GM12874 (cell line): Measurements from ENCODE around the gene MTPN.

Experiments
- CTCF ChIP-seq: IDR thresholded peaks from 2 replicates; pipeline ENCODE4 v1.5.1; 2011; ENCODE audit warnings: low read depth, mild to moderate bottlenecking, control low read depth, low read length, moderate library complexity; ENCODE audit not compliant: insufficient read depth

Gene MTPN

GRCh38 chr7:135913404-135913803, 63.8 kb downstream of the MTPN start:
- no peak for TF ChIP-seq CTCF

GRCh38 chr7:135911099-135911498, 66.1 kb downstream of the MTPN start:
- no peak for TF ChIP-seq CTCF

GRCh38 chr7:135910393-135911036, 66.6 kb downstream of the MTPN start:
- no peak for TF ChIP-seq CTCF

- TF ChIP-seq CTCF: no peak
These were observed 71.3 kb downstream of the MTPN start for GRCh38 chr7:135905858-135906257.

- TF ChIP-seq CTCF: no peak
These were observed 71.8 kb downstream of the MTPN start for GRCh38 chr7:135905355-135905754.

- no peak for TF ChIP-seq CTCF
These were observed 72.9 kb downstream of the MTPN start for GRCh38 chr7:135904282-135904681.

- TF ChIP-seq CTCF: no peak
These were observed 75.3 kb downstream of the MTPN start for GRCh38 chr7:135901585-135902540.
